Measurements from ENCODE around the gene SAMSN1. TPM values are rescaled to one million over a fixed set of nuclear protein-coding genes. Genes with fewer than 3 reads are reported as not detected.
A peak's percentile ranks its signal among the peaks of the same experiment; 100 is the strongest.
"Not testable (repeated sequence)": the region's sequence is repeated elsewhere in the genome, so short reads cannot be mapped to it uniquely, and the experiment has no call there.

Gene SAMSN1
- total RNA-seq, 1 donor from 2014 or later = not detected

DNA sequence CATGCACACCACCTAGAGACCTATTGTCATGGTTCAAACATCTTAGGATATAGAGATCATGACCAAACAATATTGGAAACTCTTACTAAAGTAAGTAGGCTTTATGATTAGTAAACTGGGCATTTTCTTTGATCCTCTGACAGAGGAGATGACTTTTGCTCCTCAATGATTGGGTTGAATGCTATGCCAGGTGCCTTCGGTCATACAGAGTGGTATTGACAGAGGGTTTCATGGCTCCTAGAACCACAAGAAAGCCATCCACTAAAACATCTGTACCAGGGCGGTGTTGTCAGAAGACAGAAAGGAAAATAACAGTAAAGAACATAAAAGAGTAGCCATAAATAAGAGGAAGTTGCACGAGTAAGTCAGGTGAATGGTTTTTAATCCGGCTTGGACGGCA is 20.8 kb upstream of the SAMSN1 start:
- DNase-seq (ENCODE audit: low read depth) = no peak

DNA sequence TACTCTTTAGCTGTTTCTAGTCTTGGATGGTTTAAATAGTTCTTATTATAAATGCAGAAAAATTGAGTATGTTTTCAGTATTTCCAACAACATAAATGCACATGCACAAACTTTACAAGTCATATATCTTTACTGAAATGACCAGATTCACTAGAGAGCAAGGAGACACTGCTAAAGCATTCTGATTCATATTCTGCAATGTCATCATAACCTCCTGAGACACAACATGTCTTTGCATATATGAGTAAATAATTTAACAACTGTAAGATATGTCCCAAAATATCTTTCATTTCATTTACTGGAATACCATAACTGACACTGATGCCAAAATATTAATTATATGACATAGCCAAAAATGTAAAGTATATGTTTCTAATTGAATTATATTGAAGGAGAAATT is 16.8 kb upstream of the SAMSN1 start:
- no peak for DNase-seq (ENCODE audit: low read depth)

DNA sequence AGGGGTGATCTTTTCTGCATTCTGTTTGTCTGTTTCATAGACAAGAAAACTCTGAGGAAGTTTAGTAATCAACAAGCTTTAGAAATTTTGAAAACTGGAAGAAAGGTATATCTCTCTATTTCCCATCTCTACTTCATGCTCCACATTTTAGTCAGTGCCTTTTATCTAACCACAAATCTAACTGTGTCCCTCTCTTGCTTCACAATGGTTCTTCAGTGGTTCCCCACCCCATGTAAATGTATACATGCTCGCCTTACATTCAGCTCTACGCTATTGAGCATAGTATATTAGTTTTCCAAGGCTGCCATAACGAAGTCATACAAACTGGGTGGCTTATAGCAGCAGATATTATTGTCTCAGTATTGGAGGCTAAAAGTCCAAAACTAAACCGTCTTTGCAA is 14.4 kb upstream of the SAMSN1 start:
- no peak for DNase-seq (ENCODE audit: low read depth)

DNA sequence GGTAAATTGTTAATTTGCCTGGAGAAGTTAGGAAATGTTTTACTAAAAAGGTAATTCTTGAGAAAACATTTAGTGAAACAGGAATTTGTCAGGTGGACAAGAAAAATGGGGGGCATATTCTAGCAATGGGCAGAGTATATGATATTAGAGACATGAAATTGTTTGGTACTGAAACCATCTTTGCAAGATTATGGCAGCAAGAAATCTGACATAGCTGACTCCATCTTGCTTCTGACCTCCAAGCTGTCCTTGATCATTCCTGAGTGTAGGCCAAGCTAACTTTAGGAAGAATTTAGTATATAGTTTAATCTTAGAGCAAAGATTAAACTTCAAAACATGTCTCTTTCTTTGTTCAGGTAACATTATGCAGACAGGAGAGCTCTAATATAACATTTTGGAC is 14.0 kb upstream of the SAMSN1 start:
- no peak for DNase-seq (ENCODE audit: low read depth)

DNA sequence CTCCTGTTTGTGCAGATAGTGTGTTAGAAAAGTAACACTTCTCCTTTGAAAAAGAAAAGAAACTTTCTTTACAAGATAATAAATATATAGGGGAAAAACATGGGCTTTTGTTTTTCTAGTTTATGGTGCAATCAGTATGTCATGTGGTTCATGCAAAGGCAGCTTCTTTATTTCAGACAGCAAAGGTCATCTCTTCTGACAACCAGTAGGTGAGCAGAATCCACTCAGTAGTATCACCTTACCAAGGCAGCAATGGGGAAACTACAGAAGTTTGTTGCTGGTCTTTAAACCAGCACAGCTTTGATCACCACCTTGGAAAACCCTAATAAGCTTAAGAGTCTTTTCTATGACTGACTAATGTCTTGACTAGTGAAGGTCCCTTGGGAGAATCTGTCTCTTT is 13.0 kb upstream of the SAMSN1 start:
- DNase-seq (ENCODE audit: low read depth) = no peak

DNA sequence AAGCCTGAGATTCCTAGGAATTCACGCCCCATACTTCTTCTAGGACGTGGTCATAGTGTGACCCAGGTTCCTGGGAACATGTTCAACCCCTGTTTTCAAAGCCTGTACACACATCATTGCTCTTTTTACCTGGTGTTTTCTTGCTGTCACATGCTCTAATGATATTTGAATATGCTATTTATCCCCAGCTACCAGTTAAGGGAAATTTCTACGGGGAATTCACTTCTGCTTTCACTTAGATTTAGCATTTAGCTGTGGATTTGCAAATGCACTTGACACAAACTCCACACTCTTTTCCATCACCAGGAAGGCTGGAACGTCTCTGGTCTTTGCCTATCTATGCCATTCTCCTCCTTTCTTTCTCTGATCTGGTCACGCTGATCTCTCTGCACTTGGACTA is 11.3 kb upstream of the SAMSN1 start:
- DNase-seq (ENCODE audit: low read depth) = no peak

DNA sequence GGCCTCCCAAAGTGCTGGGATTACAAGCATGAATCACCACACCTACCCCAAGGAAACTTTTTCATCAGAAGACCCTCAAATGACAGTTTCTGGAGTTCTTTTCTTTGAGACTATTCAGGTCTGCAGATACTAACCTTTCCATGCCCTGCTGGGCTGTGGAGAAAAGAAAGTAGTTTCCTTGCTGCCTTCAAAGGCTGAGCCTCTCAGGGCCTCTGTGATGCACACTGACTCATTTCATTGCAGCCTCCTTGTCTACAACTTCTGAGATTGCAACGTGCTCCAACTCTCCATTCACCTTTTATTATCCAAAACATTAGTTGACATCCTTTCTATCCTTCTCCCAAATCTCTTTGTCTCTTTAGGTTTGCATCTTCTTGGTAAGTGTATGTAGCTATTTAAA is 8.8 kb upstream of the SAMSN1 start:
- DNase-seq (ENCODE audit: low read depth) = no peak

DNA sequence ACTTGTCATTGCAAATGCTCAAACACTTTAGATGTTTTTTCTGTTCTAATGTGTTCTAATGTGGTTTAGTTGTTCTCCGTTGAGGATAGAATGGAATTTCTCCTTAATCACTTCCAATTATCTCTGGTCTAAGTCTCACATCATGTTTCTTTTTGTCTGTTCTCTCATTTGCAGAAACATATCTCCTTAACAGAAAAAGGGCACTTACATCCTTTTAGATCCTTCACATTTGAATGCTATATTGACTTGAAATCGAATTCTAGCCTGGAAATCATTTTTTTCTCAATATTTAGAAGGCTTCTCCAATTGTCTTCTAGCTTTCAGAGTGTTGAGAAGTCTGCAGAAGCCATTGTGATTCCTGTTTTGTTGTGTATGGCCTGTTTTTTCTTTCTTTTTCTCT is 7.3 kb upstream of the SAMSN1 start:
- DNase-seq (ENCODE audit: low read depth) = no peak

DNA sequence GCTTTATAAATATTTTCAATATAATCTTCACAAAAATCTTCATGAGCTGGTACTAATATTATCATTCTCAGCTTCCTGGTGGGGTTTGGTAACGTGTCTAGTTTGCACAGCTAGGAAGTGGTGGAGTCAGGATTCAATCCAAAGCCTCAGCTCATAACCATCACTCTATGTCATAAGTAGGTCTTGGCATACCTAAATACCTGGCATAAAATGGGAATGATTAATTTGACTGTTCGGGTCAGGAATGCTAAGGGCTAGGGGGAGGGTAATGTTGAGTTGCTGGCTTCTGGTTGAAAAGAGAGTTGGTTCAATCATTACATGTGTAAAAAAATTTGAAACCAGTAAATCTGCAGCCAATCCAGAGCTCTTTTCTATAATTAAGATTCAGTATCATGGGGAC is 5.6 kb upstream of the SAMSN1 start:
- no peak for DNase-seq (ENCODE audit: low read depth)

DNA sequence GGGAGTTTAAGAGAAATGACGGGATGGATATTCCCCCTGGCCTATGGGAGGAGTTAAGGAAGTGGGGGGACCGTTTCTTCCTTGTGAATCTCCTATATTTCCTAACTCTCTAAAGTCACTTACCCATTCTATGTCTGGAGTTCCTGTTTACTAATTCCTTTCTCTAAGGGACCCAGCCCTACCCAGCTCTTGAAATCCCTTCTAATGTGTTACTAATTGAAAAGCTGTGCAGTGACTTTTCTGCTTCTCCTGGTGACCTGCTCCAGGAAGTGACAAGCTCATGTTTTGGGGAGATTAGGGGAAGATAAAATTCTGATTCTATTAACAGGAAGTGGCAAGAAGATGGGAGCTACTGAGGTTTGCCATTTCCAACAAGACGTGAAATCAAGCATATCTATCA is 4.0 kb upstream of the SAMSN1 start:
- peak; percentile 49 for DNase-seq (ENCODE audit: low read depth)

DNA sequence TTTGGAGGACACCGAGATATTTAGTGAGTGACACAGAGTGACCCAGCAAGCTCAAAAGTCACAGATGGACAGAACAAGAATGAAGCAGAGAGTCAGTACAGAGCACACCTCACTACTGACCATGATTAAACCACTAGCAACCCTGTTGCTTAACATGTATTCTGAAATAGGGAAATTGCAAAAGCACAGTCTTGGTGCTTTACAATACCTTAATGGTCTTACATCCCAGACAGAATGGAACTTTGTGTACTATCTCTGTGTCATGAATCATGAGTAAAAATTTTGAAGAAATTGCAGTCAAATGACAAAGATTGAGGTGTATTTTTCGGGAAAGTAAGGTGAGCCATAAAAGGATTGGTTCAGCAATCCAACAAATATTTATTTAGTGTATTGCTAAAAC is 2.7 kb upstream of the SAMSN1 start:
- DNase-seq (ENCODE audit: low read depth) = no peak

DNA sequence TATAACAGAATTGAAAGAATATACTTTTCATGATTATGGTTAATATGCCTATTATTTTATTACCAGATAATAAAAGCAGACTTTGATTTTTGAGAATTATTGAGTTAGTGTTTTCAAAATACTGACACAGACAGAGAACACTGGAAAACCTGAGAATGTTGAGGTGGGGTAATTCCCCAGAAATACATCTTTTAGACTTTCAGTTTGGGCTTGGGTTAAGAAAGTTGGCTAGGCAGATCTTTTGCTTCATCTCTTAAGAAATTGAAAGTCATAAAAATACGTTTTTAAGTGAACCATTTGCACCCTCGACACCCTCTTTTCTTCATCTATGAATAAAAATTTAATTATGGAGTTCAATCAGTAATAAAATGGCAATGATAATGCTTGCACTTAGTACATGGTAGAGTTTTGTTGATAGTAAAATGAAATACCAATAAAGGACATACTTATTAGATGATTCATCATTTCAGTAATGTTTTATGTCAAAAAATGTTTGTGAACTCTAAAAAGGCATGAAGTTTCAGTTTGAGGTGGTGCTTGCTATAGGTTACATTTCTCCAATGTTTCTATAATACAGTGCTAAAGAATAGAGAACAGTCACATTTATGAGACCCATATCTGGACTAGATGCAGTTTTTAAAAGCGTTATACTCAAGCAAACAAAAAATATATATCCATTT is 1.9 kb upstream of the SAMSN1 start:
- DNase-seq (ENCODE audit: low read depth) = no peak

DNA sequence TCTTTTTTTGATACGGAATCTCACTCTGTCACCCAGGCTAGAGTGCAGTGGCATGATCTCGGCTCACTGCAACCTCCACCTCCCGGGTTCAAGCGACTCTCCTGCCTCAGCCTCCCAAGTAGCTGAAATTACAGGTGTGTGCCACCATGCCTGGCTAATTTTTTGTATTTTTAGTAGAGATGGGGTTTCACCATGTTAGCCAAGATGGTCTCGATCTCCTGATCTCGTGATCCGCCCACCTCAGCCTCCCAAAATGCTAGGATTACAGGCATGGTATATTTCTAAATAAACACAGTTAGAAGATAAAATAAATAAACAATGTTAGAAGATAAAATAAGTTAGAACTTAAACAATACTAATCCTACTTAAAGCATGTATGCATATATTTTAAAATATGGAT is 604 bp upstream of the SAMSN1 start:
- not testable (repeated sequence) for DNase-seq (ENCODE audit: low read depth)

DNA sequence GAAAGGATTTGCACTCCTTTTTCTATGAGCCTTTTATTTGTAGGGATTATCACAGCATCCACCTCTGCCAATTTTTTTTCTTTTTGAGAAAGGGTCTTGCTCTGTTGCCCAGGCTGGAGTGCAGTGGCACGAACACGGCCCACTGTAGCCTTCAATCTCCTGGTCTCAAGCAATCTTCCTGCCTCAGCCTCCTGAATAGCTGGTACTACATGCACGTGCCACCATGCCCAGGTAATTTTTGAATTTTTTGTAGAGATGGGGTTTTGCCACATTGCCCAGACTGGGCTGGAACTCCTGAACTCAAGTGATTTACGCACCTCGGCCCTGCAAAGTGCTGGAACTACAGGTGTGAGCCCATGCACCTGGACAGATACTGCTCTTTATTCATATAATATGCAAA is 2.1 kb downstream of the SAMSN1 start:
- no peak for DNase-seq (ENCODE audit: low read depth)

DNA sequence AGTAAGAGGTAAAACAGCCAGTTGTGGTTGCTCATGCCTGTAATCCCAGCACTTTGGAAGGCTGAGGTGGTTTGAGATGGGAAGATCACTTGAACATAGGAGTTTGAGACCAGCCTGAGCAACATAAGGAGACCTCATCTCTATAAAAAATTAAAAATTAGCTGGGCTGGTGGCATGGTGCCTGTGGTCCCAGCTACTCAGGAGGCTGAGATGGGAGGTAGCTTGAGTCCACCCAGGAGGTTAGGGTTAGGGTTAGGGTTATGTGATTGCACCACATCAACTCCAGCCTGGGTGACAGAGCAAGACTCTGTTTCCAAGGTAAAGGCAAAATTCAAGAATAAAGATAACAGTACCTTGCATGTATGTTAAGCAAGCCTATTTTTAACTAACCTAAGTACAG is 3.5 kb downstream of the SAMSN1 start:
- no peak for DNase-seq (ENCODE audit: low read depth)

DNA sequence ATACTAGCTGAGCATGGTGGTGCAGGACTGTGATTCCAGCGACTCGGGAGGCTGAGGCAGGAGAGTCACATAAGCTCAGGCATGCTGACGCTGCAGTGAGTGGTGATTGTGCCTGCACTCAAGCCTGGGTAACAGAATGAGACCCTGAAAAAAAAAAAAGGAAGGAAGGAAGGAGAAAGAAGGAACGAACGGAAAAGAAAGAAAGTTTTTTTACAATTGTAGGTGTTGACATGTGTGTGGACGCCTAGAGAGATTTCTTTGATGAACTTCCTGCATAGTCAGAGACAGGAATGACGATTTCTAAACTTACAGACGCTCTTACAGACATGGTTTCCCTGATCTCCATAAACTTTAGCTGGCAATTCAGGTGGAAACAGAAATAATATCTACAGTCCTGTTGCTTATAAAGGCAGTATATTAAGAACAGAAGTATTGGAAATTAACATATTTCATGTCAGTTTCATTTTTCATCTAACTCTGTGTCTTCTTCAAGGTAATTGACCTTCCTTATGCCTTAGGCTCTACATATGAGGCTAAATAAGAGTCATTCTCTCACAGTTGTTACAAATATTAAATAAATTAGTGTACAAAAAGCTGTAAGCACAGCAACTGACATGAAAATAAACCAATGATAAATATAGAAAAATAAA is 4.1 kb downstream of the SAMSN1 start:
- DNase-seq (ENCODE audit: low read depth) = no peak

DNA sequence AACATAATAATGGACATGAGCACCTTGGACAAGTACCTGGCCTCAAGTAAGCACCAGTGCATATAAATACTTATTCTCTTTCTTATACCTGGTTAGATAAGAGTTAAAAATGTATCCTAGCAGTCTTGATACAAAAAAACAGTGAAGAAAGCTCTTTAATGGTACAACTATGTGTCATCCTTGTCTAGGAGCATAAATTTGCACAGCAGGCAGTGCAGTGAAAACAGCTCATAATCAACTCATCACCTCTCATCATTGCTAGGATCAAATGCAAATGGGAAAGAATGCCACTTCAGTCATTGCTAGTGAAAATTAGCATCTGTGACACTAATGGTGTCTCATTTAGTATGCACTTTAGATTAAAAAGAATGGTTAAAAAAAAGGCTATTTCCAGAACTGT is 7.6 kb downstream of the SAMSN1 start:
- DNase-seq (ENCODE audit: low read depth) = no peak

DNA sequence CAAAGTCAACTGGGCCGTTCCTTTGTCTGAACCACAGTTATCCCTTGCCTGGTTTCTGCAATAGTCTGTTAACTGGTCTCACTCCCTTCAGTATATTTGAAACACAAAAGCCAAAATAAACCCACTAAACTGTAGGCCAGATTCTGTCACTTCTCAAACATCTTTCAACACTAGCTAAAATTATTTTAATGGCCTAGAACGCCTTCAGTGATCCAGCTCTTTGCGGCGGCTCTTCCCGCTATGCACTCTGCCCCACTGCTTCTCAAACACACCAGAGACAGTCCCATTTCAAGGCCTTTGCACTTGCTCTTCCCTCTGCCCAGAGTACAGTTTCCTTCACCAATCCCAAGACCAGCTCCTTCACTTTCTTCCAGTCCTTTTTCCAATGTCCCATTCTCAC is 9.2 kb downstream of the SAMSN1 start:
- DNase-seq (ENCODE audit: low read depth) = no peak

DNA sequence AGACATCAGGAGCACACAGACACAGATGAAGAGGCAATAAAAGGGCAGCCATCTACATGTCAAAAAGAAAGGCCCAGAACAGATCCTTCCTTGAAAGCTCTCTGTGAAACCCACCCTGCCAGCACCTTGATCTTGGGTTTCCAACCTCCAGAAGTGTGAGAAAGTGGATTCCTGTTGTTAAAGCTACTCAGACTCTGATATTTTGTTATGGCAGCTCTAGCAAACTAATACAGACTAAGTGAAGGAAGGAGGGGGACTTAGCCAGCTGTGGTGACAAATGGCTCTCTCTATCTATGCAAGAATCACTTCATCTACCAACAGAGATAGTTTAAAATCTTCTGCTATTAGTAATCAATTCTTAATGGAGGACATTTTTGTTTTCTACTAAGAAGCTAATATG is 10.4 kb downstream of the SAMSN1 start:
- no peak for DNase-seq (ENCODE audit: low read depth)

DNA sequence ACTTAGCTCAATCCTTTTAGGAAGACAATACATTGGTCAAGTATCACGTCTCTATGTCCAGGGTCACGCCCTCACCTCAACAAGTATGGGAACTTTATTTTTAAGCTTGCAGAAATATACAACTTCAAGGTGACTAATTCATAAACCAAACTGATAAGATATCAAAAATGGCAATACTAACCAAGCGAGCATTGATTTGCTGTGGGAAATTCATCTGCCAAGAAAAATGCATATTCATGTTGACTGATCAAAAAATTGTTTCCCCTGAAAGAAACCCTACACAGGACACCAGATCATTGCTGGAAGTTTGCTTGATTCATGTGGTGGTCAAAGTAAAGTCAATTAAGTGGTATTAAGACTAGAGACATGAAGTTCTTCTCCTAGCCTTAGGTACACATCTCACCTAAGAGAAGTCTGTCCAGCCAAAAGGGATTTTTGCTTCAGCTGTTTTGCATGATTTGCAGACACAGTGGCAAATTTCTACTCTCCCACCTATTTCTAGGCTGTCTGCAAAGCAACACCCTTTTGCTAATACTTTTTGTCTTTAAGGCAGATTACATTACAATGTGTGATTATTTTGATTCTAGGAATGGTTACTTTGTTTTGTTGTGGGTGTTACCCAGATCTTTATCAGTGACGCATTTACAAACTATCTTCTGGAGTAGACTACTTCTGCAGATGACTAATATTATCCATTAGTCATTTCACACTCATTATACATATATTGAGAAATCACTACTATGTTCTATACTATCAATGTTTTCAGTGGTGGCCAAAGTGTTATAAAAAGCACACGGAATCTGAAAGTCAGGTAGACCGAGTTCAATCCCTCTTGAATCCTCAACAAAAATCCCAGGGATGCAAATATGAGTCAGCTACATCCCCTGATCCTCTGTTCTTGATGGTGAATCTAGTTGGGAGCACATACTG is 12.4 kb downstream of the SAMSN1 start:
- DNase-seq (ENCODE audit: low read depth) = peak; percentile 54

DNA sequence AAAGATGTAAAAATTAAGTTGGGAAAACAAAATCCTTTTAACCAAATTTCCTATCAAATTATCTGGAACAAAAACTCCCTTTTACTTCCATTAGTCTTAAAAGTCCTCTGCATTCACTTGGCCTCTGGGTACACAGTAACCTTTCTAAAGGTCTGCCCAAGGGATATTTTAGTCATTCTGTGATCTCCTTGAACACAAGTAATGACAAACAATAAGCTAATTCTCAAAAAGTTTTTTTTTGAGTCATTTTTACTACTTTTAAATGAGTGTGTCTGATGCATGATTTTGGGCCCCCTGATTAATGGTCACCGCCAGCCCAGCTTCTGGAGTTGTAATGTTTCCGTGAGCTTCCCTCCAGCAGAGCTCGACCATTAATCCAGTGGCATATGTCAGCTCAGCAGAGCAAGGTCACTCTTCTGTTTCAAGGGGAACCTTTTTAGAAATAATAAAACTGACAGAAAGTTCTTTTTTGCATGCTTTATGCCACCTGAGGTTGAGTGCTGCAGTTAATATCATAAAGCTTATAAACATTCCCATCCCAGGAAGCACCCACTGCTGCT is 14.3 kb downstream of the SAMSN1 start:
- DNase-seq (ENCODE audit: low read depth) = no peak

DNA sequence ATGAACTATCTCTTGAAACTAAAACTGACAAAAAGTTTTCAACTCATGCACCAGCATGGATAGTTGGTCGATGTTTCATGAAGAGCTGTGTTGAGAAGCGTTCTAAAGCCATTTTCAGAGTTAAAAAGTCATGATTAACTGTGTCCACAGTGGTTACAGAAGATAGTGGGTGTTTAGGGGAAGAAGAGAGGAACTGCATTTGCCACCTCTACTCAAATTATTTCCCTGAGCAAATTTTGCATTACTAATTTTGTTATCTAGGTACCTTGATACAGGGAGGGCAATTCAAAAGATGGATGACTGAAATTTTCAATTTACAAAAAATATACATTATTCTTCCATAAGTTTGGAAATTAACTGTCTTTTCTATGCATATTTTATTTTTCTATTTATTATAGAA is 15.5 kb downstream of the SAMSN1 start:
- no peak for DNase-seq (ENCODE audit: low read depth)

DNA sequence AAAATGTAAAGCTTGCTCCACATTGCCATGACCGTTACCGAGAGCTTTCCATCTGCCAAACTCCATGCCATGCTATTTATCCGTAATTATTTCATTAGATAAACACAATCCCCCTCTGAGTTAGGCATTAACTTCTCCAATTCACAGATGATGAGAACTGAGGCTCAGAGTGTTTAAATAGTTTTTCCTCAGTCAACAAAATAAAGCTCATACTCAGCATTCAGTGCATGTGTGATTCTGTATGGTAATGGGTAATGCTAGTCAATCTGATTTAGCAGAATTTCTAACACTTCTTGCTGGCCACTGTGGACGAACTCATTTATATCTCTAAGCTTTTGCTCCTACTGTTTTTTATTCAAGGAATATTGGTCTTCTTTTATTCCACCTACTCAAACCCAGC is 17.3 kb downstream of the SAMSN1 start:
- DNase-seq (ENCODE audit: low read depth) = no peak

All from renal cortical epithelial cell (primary cell).